OCI-LY1 (cell line): ENCODE data around the gene RPRD2.

Experiments used
- H2AFZ ChIP-seq: fragments of 200-600 bp; sonication (generic), shearing (Covaris generic); 2 replicates; pipeline ENCODE4 v1.6.0; 2014; ENCODE audit warnings: antibody characterized with exemption, mild to moderate bottlenecking, low read length
- H3F3A ChIP-seq: fragments of 200-600 bp; sonication (generic), shearing (Covaris generic); 2 replicates; pipeline ENCODE4 v1.6.0; 2014; ENCODE audit warnings: mild to moderate bottlenecking, antibody characterized with exemption, low read length, moderate library complexity; ENCODE audit not compliant: insufficient read depth
- H3K27ac ChIP-seq: fragments of 200-600 bp; sonication (generic); 2 replicates; pipeline ENCODE4 v1.5.1; 2014; ENCODE audit warnings: low read length, mixed run types, mild to moderate bottlenecking, low read depth; ENCODE audit not compliant: poor library complexity, severe bottlenecking
- H3K27me3 ChIP-seq: fragments of 200-600 bp; sonication (generic); 2 replicates; pipeline ENCODE4 v1.6.0; 2014; ENCODE audit warnings: antibody characterized with exemption, mild to moderate bottlenecking, low read length, moderate library complexity; ENCODE audit not compliant: insufficient read depth
- H3K36me3 ChIP-seq: fragments of 200-600 bp; sonication (generic); 2 replicates; pipeline ENCODE4 v1.6.1; 2014; ENCODE audit warnings: mild to moderate bottlenecking, antibody characterized with exemption, low read length, moderate library complexity, mixed read lengths; ENCODE audit not compliant: insufficient read depth
- H3K4me1 ChIP-seq: fragments of 200-600 bp; sonication (generic); 2 replicates; pipeline ENCODE4 v1.5.1; 2014; ENCODE audit warnings: mild to moderate bottlenecking, low read length, moderate library complexity; ENCODE audit not compliant: insufficient read depth, severe bottlenecking
- H3K4me2 ChIP-seq: fragments of 200-600 bp; sonication (generic), shearing (Covaris generic); 2 replicates; pipeline ENCODE4 v1.6.1; 2014; ENCODE audit warnings: low read length
- H3K4me3 ChIP-seq: fragments of 200-600 bp; sonication (generic); 2 replicates; pipeline ENCODE4 v1.5.1; 2014; ENCODE audit warnings: low read length, low read depth, mild to moderate bottlenecking, mixed read lengths; ENCODE audit not compliant: poor library complexity, severe bottlenecking
- H3K79me2 ChIP-seq: fragments of 200-600 bp; shearing (Covaris generic); 2 replicates; pipeline ENCODE4 v1.6.1; 2016; ENCODE audit warnings: mixed run types, low read length, mixed read lengths; ENCODE audit not compliant: insufficient read depth
- H3K9ac ChIP-seq: fragments of 200-600 bp; sonication (generic), shearing (Covaris generic); 2 replicates; pipeline ENCODE4 v1.6.1; 2014; ENCODE audit warnings: mild to moderate bottlenecking, low read length, mixed read lengths
- H3K9me2 ChIP-seq: fragments of 200-600 bp; sonication (generic), shearing (Covaris generic); 2 replicates; pipeline ENCODE4 v1.6.1; 2014; ENCODE audit warnings: low read depth, mild to moderate bottlenecking, low read length, mixed read lengths
- H3K9me3 ChIP-seq: fragments of 200-600 bp; shearing (Covaris generic); 2 replicates; pipeline ENCODE4 v1.6.1; 2014; ENCODE audit warnings: low read length, mixed read lengths
- H4K20me1 ChIP-seq: fragments of 200-600 bp; sonication (generic), shearing (Covaris generic); 2 replicates; pipeline ENCODE4 v1.6.0; 2016; ENCODE audit warnings: mild to moderate bottlenecking, low read length; ENCODE audit not compliant: insufficient read depth
- EZH2 ChIP-seq: fragments of 200-600 bp; sonication (generic), shearing (Covaris generic); IDR thresholded peaks from 2 replicates; pipeline ENCODE4 v1.8.0; 2017; ENCODE audit warnings: borderline replicate concordance, mixed run types, mild to moderate bottlenecking, antibody characterized with exemption, low read length, moderate library complexity, mixed read lengths
- TF ChIP-seq, protein P1 (sequence below): fragments of 200-600 bp; sonication (generic), shearing (Covaris generic); IDR thresholded peaks from 2 replicates; pipeline ENCODE4 v1.5.1; 2017; ENCODE audit warnings: mild to moderate bottlenecking, antibody characterized with exemption, low read length, moderate library complexity, mixed read lengths

Gene RPRD2

DNA sequence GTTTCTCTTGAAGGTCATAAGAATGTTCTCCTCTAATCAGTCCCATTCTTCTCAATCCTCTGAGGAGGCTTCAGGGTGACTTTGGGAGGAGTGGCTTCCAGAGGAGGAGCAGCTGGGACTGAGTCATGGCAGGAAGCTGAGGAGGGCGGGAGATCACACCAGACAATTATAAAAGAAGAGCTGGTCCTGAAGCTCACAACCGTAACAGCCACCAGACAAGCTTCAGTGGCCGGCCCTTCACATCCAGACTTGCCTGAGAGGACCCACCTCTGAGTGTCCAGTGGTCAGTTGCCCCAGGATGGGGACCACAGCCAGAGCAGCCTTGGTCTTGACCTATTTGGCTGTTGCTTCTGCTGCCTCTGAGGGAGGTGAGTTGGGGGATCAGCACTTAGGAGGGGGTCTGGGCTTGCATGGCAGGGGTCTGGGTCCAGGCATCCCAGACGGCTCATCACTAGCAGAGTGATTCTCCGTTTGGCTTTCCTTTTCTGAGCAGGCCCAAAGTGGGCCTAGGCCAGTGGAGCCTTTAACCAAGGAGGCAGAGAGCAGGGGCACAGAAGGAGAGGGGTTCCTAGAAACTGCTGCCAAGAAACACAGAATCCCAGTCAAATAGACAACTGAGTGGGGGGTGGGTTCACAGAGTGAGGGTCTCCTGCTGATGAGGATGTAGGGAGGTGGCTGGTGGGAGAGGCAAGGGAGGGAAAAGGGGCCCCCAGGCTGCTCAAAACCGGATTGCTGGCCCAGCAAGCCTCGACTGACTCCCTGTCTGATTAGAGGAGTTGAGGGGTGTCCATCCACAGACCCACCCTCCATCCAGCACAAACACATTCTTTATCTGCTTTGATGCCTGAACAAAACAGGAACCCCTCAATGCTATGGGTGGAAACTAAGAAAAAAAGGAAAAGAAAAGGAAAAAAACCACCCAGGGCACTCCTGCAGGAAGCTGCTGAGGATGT is 144.2 kb downstream of the RPRD2 start, which contains the start of gene ECM1:
TSS of gene ECM1 (plus strand) at position 198 of the 953 bp plus-strand sequence. CDS start at position 299, 101 bp downstream.
- H3K9me3 ChIP-seq = no peaks in the 10 kb centered on the region
- H4K20me1 ChIP-seq = no peaks in the 10 kb centered on the region
- H3F3A ChIP-seq = no peaks in the 10 kb centered on the region
- H3K4me3 ChIP-seq = no peak within 1 kb of the TSS
- H3K4me2 ChIP-seq = no peak within 1 kb of the TSS
- H3K9me2 ChIP-seq = no peaks in the 10 kb centered on the region
- H3K4me1 ChIP-seq = no peaks in the 10 kb centered on the region
- no peak for TF ChIP-seq EZH2
- TF ChIP-seq, protein P1, sequence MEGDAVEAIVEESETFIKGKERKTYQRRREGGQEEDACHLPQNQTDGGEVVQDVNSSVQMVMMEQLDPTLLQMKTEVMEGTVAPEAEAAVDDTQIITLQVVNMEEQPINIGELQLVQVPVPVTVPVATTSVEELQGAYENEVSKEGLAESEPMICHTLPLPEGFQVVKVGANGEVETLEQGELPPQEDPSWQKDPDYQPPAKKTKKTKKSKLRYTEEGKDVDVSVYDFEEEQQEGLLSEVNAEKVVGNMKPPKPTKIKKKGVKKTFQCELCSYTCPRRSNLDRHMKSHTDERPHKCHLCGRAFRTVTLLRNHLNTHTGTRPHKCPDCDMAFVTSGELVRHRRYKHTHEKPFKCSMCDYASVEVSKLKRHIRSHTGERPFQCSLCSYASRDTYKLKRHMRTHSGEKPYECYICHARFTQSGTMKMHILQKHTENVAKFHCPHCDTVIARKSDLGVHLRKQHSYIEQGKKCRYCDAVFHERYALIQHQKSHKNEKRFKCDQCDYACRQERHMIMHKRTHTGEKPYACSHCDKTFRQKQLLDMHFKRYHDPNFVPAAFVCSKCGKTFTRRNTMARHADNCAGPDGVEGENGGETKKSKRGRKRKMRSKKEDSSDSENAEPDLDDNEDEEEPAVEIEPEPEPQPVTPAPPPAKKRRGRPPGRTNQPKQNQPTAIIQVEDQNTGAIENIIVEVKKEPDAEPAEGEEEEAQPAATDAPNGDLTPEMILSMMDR = no peak
- H3K27ac ChIP-seq = no peak within 1 kb of the TSS
- peaks cover 38% of the 10 kb centered on the region for H3K36me3 ChIP-seq
- no peaks in the 10 kb centered on the region for H3K27me3 ChIP-seq
- H3K79me2 ChIP-seq = no peaks in the 10 kb centered on the region
- no peak within 1 kb of the TSS for H3K9ac ChIP-seq
- no peak within 1 kb of the TSS for H2AFZ ChIP-seq

DNA sequence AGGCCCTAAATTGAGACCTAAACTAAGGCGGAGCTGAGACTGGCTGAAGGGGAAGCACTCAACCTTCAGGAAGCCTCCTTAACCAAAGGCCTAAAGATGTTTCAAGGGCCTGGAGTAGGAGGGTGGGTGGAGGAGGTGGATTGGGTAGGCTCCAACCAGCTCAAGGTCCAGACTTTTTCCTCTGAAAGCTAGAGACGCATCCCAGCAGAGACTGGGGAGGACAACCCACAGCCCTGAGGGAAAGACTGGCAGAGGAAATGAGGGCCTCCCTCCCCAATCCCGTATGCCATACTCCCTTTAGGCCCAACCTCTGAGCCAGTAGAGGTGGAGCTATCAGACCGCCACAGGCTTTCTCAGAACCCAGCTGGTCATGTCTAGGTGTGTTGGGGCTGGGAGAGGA is 145.0 kb downstream of the RPRD2 start:
- Histone ChIP-seq H3F3A (no peaks in the 10 kb centered on the region), H4K20me1 (no peaks in the 10 kb centered on the region), H3K9me3 (no peaks in the 10 kb centered on the region), H3K27me3 (no peaks in the 10 kb centered on the region), H3K9me2 (no peaks in the 10 kb centered on the region), H3K79me2 (no peaks in the 10 kb centered on the region), H3K27ac (no peak overlapping the region), H3K9ac (no peak overlapping the region), H3K36me3 (peaks cover 36% of the 10 kb centered on the region), H3K4me1 (no peaks in the 10 kb centered on the region), H3K4me2 (no peak overlapping the region), H2AFZ (no peak overlapping the region), H3K4me3 (no peak overlapping the region)
- TF ChIP-seq, protein P1 = no peak
- no peak for TF ChIP-seq EZH2

DNA sequence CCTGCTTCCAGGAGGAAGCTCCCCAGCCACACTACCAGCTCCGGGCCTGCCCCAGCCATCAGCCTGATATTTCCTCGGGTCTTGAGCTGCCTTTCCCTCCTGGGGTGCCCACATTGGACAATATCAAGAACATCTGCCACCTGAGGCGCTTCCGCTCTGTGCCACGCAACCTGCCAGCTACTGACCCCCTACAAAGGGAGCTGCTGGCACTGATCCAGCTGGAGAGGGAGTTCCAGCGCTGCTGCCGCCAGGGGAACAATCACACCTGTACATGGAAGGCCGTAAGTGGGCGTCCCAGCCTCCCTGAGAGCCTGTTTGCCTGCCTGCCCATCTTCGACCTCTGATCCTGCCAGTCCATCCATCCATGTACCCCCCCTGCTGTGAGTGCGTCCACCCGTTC is 147.6 kb downstream of the RPRD2 start:
- Histone ChIP-seq H3K9ac (no peak overlapping the region), H3K79me2 (no peaks in the 10 kb centered on the region), H2AFZ (no peak overlapping the region), H3K27me3 (no peaks in the 10 kb centered on the region), H4K20me1 (no peaks in the 10 kb centered on the region), H3K4me3 (no peak overlapping the region), H3K36me3 (peaks cover 11% of the 10 kb centered on the region), H3K4me1 (peaks cover 16% of the 10 kb centered on the region), H3F3A (no peaks in the 10 kb centered on the region), H3K9me2 (no peaks in the 10 kb centered on the region), H3K9me3 (no peaks in the 10 kb centered on the region), H3K4me2 (no peak overlapping the region), H3K27ac (no peak overlapping the region)
- TF ChIP-seq EZH2 = no peak
- TF ChIP-seq, protein P1 = no peak
